ENCODE results near the gene RPS6KA6.

DNA sequence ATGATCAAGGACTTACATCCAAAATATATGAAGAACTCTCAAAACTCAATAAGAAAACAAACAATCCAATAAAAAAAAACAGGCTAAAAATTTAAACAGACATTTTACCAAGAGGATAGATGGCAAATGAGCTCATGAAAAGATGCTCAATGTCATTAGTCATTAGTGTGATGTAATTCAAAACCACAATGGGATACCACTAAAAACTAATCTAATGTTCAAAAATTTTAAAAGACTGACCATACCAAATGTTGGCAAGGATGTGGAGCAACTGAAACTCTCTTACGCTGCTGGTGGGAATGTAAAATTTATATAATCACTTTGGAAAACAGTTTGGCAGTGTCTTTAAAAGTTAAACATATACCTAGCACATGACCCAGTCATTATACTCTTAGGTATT, 43.7 kb downstream of the RPS6KA6 start:
- no peak for TF ChIP-seq POLR2A (IDR thresholded peaks at IDR 0.05)
- TF ChIP-seq, protein P1, sequence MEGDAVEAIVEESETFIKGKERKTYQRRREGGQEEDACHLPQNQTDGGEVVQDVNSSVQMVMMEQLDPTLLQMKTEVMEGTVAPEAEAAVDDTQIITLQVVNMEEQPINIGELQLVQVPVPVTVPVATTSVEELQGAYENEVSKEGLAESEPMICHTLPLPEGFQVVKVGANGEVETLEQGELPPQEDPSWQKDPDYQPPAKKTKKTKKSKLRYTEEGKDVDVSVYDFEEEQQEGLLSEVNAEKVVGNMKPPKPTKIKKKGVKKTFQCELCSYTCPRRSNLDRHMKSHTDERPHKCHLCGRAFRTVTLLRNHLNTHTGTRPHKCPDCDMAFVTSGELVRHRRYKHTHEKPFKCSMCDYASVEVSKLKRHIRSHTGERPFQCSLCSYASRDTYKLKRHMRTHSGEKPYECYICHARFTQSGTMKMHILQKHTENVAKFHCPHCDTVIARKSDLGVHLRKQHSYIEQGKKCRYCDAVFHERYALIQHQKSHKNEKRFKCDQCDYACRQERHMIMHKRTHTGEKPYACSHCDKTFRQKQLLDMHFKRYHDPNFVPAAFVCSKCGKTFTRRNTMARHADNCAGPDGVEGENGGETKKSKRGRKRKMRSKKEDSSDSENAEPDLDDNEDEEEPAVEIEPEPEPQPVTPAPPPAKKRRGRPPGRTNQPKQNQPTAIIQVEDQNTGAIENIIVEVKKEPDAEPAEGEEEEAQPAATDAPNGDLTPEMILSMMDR (IDR thresholded peaks at IDR 0.05), result no peak
